Sigmoid colon (tissue), 7 donors: ENCODE results near the gene COG5. TPM values are rescaled to one million over a fixed set of nuclear protein-coding genes. Genes with fewer than 3 reads are reported as not detected.

Source experiments
- DNase-seq: peaks from one replicate; pipeline ENCODE4 v3.0.0-alpha.2; 2019
- H3K27ac ChIP-seq, 4 donors: fragments of 200-600 bp; sonication (generic); one replicate each; pipeline ENCODE4 v1.5.1; 2016 to 2019; ENCODE audit warnings: mild to moderate bottlenecking in 1 of 4
- H3K27me3 ChIP-seq, 3 donors: fragments of 200-600 bp; sonication (generic); one replicate each; pipeline ENCODE4 v1.5.1; 2019; ENCODE audit warnings: mild to moderate bottlenecking in 1 of 3
- H3K36me3 ChIP-seq, 4 donors: fragments of 200-600 bp; sonication (generic); one replicate each; pipeline ENCODE4 v1.5.1; 2016 to 2019
- H3K4me1 ChIP-seq, 4 donors: fragments of 200-600 bp; sonication (generic); one replicate each; pipeline ENCODE4 v1.5.1; 2017 to 2019
- H3K4me3 ChIP-seq, 4 donors: fragments of 200-600 bp; sonication (generic); one replicate each; pipeline ENCODE4 v1.5.1; 2017 to 2019; ENCODE audit warnings: mild to moderate bottlenecking in 2 of 4, moderate library complexity in 1 of 4
- H3K9me3 ChIP-seq, 4 donors: fragments of 200-600 bp in 3 of 4; sonication (generic) in 3 of 4; one replicate each; pipeline versions ENCODE4 v1.5.1 to v1.6.1; 2013 to 2019
- CTCF ChIP-seq, 4 experiments: fragments of 450-650 bp in 3 of 4; fragments of 200-600 bp in 1 of 4; IDR thresholded peaks; one replicate each; pipeline ENCODE4 v1.5.1; 2016 to 2019; ENCODE audit warnings: antibody characterized with exemption in 4 of 4, mild to moderate bottlenecking in 3 of 4, moderate library complexity in 2 of 4
- EP300 ChIP-seq, 4 donors: sonication (generic); formaldehyde crosslinking; IDR thresholded peaks; one replicate each; pipeline ENCODE4 v1.6.1; 2017; ENCODE audit warnings: antibody characterized with exemption in 4 of 4
- POLR2A ChIP-seq, 2 donors: fragments of 450-650 bp; IDR thresholded peaks; one replicate each; pipeline ENCODE4 v1.6.1; 2016; ENCODE audit warnings: antibody characterized with exemption in 2 of 2, mild to moderate bottlenecking in 2 of 2, moderate library complexity in 2 of 2
- POLR2AphosphoS5 ChIP-seq, 4 donors: sonication (generic); formaldehyde crosslinking; IDR thresholded peaks; one replicate each; pipeline ENCODE4 v1.6.1; 2017; ENCODE audit warnings: antibody characterized with exemption in 4 of 4
- WGBS, 2 donors: extraction: QIAGEN DNeasy Blood & Tissue Kit; methylation state at CpG; one replicate each; pipeline ENCODE4 v1.1.7; 2013; 5-methylcytosine and 5-hydroxymethylcytosine counted together
- intact Hi-C: fragments of 100-400 bp; cut with DNase I; formaldehyde crosslinking; loops from one replicate; pipeline ENCODE4 v1.15.1; 2023
- polyA plus RNA-seq, 3 donors: library from polyadenylated mRNA; stranded (reverse); fragments of 200-250 nt; gene quantifications; one replicate each; pipeline ENCODE4 v1.2.3, GENCODE V29; 2013
- total RNA-seq, 4 donors: library from RNA; depleted of rRNA; stranded (reverse); fragments of >200 nt; gene quantifications; one replicate each; pipeline ENCODE4 v1.1.0, GENCODE V29; 2016
- donor health status: healthy with polysubstance abuse.
- donor health status: Bipolar disorder and iron deficiency.
- donor health status: healthy.

Gene COG5
- total and polyA plus RNA-seq, 7 donors, result 11.0 to 73.4 (median 27.6) TPM

GRCh38 chr7:107394831-107395230 is 168.9 kb downstream of the COG5 start:
- no peak for TF ChIP-seq POLR2AphosphoS5 (IDR thresholded peaks at IDR 0.05)
- TF ChIP-seq EP300 (IDR thresholded peaks at IDR 0.05), result no peak
- TF ChIP-seq POLR2A (IDR thresholded peaks at IDR 0.05), result no peak
- no peak for TF ChIP-seq CTCF (IDR thresholded peaks at IDR 0.05)
- intact Hi-C loops, result no loop called here
- H3K4me3 ChIP-seq, result no peak overlapping the region
- 95 to 98% methylated on average over 1 of the region's 1 CpG for WGBS, 2 donors
- no peaks in the 10 kb centered on the region for H3K27me3 ChIP-seq
- H3K4me1 ChIP-seq, result no peaks in the 10 kb centered on the region
- no peak overlapping the region for H3K27ac ChIP-seq
- no peaks in the 10 kb centered on the region for H3K9me3 ChIP-seq
- H3K36me3 ChIP-seq, result no peaks in the 10 kb centered on the region
- no peak for DNase-seq

GRCh38 chr7:107394276-107394675 is 169.4 kb downstream of the COG5 start:
- Histone ChIP-seq H3K36me3 (no peaks in the 10 kb centered on the region), H3K4me3 (no peak overlapping the region), H3K4me1 (no peaks in the 10 kb centered on the region), H3K27ac (no peak overlapping the region), H3K27me3 (no peaks in the 10 kb centered on the region), H3K9me3 (no peaks in the 10 kb centered on the region)
- 84% methylated on average over 1 of the region's 1 CpG for WGBS, 2 donors
- TF ChIP-seq EP300 (IDR thresholded peaks at IDR 0.05), result no peak
- TF ChIP-seq POLR2AphosphoS5 (IDR thresholded peaks at IDR 0.05), result no peak
- TF ChIP-seq CTCF (IDR thresholded peaks at IDR 0.05), result no peak
- no peak for TF ChIP-seq POLR2A (IDR thresholded peaks at IDR 0.05)
- intact Hi-C loops, result no loop called here
- no peak for DNase-seq

GRCh38 chr7:107392830-107393229 is 170.9 kb downstream of the COG5 start:
- no peaks in the 10 kb centered on the region for H3K9me3 ChIP-seq
- no peak overlapping the region for H3K27ac ChIP-seq
- intact Hi-C loops, result no loop called here
- no peak overlapping the region for H3K4me3 ChIP-seq
- no peak for DNase-seq
- peaks cover 0 to 2% (median 0%) of the 10 kb centered on the region in 4 donors for H3K4me1 ChIP-seq
- 93 to 94% methylated on average over 3 of the region's 3 CpGs for WGBS, 2 donors
- TF ChIP-seq POLR2A (IDR thresholded peaks at IDR 0.05) (no peak), POLR2AphosphoS5 (IDR thresholded peaks at IDR 0.05) (no peak), CTCF (IDR thresholded peaks at IDR 0.05) (no peak), EP300 (IDR thresholded peaks at IDR 0.05) (no peak)
- H3K27me3 ChIP-seq, result no peaks in the 10 kb centered on the region
- no peaks in the 10 kb centered on the region for H3K36me3 ChIP-seq

- Histone ChIP-seq H3K9me3 (no peaks in the 10 kb centered on the region), H3K27ac (no peak overlapping the region), H3K36me3 (no peaks in the 10 kb centered on the region), H3K4me1 (peaks cover 0 to 7% (median 0%) of the 10 kb centered on the region in 4 donors), H3K4me3 (no peak overlapping the region), H3K27me3 (no peaks in the 10 kb centered on the region)
- 69 to 74% methylated on average over 8 of the region's 8 CpGs for WGBS, 2 donors
- no peak for DNase-seq
- TF ChIP-seq CTCF (IDR thresholded peaks at IDR 0.05), result no peak
- no peak for TF ChIP-seq POLR2AphosphoS5 (IDR thresholded peaks at IDR 0.05)
- TF ChIP-seq EP300 (IDR thresholded peaks at IDR 0.05), result no peak
- intact Hi-C loops, result no loop called here
These were observed 172.8 kb downstream of the COG5 start for GRCh38 chr7:107390916-107391315.

- H3K36me3 ChIP-seq, result no peaks in the 10 kb centered on the region
- no peak for DNase-seq
- intact Hi-C loops, result no loop called here
- H3K4me3 ChIP-seq, result no peak overlapping the region
- TF ChIP-seq POLR2AphosphoS5 (IDR thresholded peaks at IDR 0.05) (no peak), CTCF (IDR thresholded peaks at IDR 0.05) (no peak), POLR2A (IDR thresholded peaks at IDR 0.05) (no peak), EP300 (IDR thresholded peaks at IDR 0.05) (no peak)
- 96 to 97% methylated on average over 8 of the region's 8 CpGs for WGBS, 2 donors
- no peaks in the 10 kb centered on the region for H3K27me3 ChIP-seq
- no peaks in the 10 kb centered on the region for H3K9me3 ChIP-seq
- peaks cover 0 to 7% (median 0%) of the 10 kb centered on the region in 4 donors for H3K4me1 ChIP-seq
- H3K27ac ChIP-seq, result no peak overlapping the region
These were observed 175.1 kb downstream of the COG5 start for GRCh38 chr7:107388604-107389003.
